GM10847 (cell line): Measurements from ENCODE around the gene DGLUCY.

Source experiments
- POLR2A ChIP-seq: IDR thresholded peaks from 2 replicates; pipeline ENCODE4 v1.6.1; 2011; ENCODE audit not compliant: insufficient read length; ENCODE audit errors: extremely low read depth

The DGLUCY gene

GRCh38 chr14:91126761-91127160 lies 12.9 kb downstream of the DGLUCY start:
- TF ChIP-seq POLR2A = no peak

DNA sequence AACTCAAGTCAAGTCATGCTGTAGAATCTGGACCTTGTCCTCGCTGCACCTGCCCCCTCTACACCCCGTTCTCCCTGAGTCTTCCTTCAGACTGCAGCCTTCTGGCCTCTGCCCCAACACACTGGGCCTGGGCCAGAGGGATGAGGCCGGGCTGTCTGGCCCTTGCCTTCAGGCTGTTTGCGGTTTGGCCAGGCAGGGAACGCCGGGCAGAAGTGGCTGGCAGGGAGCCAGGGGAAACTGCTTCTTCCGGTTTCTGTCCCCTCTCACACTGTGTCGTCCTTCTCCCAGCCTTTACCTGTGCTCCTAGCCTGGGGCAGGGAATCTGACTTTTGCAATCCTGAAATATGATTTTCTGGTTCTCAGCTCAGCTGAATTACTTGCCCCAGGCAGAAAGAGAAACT lies 13.5 kb downstream of the DGLUCY start:
- no peak for TF ChIP-seq POLR2A

DNA sequence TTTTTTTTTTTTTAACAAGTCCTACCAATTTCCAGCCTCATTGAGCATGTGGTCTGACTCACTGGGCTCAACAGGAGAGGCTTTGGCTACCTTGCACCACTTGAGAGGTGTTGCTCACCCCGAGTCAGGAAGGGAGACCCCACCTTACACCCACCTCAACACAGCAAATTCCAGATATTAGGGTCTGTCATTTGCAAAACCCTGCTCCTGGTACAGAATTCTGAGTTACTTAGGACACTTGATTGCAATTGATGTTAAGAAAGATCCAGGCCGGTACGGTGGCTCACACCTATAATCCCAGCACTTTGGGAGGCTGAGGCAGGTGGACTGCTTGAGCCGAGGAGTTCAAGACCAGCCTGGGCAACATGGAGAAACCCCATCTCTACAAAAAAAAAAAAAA lies 14.1 kb downstream of the DGLUCY start:
- no peak for TF ChIP-seq POLR2A

DNA sequence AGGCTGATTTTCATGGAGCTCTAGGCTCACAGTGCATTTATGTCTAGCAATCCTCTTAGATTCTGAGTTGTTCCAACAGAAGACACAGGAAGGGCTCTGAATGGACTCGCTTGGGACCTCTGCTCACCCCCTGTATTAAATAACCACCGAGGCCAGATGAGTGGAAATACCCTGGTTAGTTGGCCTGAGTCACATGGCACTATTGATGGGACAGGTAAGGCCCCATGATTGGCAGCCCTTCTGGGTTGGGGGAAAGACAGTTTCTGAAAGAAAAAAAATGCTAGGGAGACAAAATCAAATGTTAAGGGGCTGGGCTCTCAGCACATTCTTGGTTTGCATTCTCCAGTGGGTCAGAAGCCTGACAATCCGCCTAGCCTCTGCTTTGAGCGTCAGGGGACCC lies 14.8 kb downstream of the DGLUCY start:
- no peak for TF ChIP-seq POLR2A

- no peak for TF ChIP-seq POLR2A
Observed at GRCh38 chr14:91129261-91129660, 15.4 kb downstream of the DGLUCY start.

GRCh38 chr14:91135039-91135438 lies 21.2 kb downstream of the DGLUCY start:
- TF ChIP-seq POLR2A = no peak

GRCh38 chr14:91138511-91139359 lies 24.9 kb downstream of the DGLUCY start:
- no peak for TF ChIP-seq POLR2A

- no peak for TF ChIP-seq POLR2A
Observed at GRCh38 chr14:91139776-91140175, 25.9 kb downstream of the DGLUCY start.

DNA sequence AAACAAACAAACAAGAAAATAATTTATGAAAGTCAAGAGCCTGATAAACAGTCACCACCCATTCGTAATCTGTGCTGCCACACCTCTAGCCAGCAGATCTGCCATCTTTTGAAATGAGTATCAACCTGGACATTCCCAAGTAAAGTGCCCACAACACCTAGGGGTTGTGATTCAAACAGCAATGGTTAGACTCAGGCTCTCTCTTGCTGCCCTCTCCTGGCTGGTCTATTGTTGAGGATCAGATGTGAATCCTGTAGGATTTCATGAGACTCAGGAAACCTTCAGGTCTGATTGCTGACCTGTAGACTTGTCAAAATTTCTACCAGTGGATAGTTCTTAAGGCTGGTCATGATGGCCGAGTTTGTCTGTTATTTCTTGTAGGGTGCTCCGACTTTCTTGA lies 26.8 kb downstream of the DGLUCY start:
- no peak for TF ChIP-seq POLR2A

GRCh38 chr14:91142214-91142668 lies 28.4 kb downstream of the DGLUCY start:
- TF ChIP-seq POLR2A = no peak

DNA sequence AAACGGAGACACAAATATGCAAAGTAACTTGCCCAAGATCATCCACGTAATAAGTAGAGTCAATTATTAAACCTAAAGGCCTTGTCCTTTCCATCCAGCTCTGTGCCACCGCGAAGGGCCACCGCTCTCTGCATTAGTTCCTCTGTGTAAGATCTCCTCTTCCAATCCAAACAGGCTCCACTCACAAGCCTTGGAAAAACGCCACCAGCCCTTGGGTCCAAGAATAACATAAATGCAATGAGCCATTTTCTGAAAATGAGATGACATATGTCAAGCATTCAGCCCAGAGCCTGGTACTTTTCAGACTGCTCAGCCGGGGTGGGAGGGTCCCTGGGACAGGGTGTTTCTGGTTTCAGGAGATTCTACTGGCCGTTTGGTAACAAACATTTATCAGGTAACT lies 30.0 kb downstream of the DGLUCY start:
- TF ChIP-seq POLR2A = no peak

- no peak for TF ChIP-seq POLR2A
Observed at GRCh38 chr14:91144425-91145145, 30.7 kb downstream of the DGLUCY start.

DNA sequence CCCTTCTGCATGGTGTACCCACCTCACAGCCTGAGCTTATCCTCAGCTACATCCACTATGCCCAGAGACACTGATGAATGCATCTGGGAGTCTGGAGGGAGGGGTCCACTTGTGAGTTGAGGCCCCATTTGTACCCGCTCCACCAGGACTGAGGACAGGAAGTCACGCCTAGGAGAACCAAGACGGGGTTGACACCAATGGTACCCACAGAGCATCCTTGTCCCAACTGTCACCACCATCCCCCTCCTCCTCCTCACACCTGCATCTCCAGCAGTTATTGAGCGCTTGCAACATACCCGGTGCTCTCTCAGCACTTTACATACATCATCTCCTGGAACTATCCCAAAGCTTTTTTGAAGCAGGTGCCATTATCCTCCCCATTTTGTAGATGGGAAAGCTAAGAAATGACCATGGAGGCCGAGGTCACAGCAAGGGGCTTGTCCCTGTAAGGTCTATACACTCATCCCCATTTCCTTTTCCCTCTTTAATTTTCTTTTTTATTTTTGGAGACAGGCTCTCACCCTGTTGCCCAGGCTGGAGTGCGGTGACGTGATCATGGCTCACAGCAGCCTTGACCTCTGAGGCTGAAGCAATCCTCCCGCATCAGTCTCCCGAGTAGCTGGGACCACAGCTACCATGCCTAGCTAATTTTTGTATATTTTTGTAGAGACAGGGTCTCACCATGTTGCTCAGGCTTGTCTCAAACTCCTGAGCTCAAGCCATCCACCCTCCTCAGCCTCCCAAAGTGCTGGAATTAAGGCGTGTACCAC lies 31.7 kb downstream of the DGLUCY start:
- no peak for TF ChIP-seq POLR2A

- no peak for TF ChIP-seq POLR2A
Observed at GRCh38 chr14:91146661-91147060, 32.8 kb downstream of the DGLUCY start.

GRCh38 chr14:91149462-91149861 lies 35.6 kb downstream of the DGLUCY start:
- no peak for TF ChIP-seq POLR2A

DNA sequence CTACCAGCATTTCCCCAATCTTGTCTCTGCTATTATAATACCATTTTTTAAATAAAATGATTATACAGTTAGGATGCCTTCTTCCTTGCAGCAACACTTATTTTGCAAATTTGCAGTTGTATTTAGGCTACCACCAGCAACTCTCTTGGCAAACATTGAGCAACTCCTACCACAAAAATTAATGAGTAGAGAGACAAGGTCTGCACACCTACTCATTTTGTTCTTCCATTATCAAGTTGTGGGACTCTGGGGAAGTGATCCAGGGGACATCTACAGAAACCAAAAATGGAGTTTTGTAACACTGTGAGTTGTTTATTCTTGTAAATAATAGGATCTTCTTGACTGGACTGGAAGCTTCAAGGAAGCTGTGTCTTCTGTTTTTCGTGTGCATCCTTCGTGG lies 38.6 kb downstream of the DGLUCY start:
- TF ChIP-seq POLR2A = no peak

DNA sequence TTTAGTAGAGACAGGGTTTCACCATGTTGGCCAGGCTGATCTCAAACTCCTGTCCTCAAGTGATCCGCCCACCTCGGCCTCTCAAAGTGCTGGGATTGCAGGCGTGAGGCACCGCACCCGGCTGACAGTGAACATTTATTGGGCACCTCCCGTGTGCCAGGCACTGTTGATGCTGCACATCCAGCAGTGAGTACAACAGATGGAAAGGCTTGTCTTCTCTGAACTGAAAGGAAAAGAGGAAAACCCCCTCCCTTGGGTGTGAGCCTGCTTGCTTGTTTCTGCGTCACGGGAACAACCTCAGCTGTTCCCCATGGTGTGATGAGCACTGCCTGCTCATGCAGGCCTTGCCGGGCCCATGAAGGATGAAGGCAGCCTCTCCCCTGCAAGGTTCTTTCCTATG lies 39.5 kb downstream of the DGLUCY start:
- no peak for TF ChIP-seq POLR2A
